GM21367 (cell line): ENCODE results near the gene CXCR4.
A peak's percentile ranks its signal among the peaks of the same experiment; 100 is the strongest.
"Not testable (repeated sequence)": the region's sequence is repeated elsewhere in the genome, so short reads cannot be mapped to it uniquely, and the experiment has no call there.

ENCODE experiments used
- ATAC-seq: cut with Tn5 transposase; IDR thresholded peaks from one replicate; pipeline ENCODE4 v1.9.1; 2021; ENCODE audit not compliant: unreplicated experiment

Gene CXCR4

GRCh38 chr2:136080114-136080513 is 37.8 kb downstream of the CXCR4 start:
- no peak for ATAC-seq

GRCh38 chr2:136077107-136077506 is 40.8 kb downstream of the CXCR4 start:
- ATAC-seq = no peak

- no peak for ATAC-seq
These were observed 42.5 kb downstream of the CXCR4 start for GRCh38 chr2:136075476-136075875.

GRCh38 chr2:136072621-136073020 is 45.3 kb downstream of the CXCR4 start:
- no peak for ATAC-seq

GRCh38 chr2:136071887-136072286 is 46.1 kb downstream of the CXCR4 start:
- ATAC-seq = not testable (repeated sequence)

GRCh38 chr2:136070913-136071312 is 47.0 kb downstream of the CXCR4 start:
- ATAC-seq = no peak

- ATAC-seq = no peak
These were observed 48.2 kb downstream of the CXCR4 start for GRCh38 chr2:136069773-136070172.

GRCh38 chr2:136068581-136069227 is 49.2 kb downstream of the CXCR4 start:
- ATAC-seq = no peak

GRCh38 chr2:136067897-136068580 is 49.9 kb downstream of the CXCR4 start:
- ATAC-seq = no peak

GRCh38 chr2:136067459-136067858 is 50.5 kb downstream of the CXCR4 start:
- no peak for ATAC-seq

- ATAC-seq = peak; percentile 48
These were observed 52.0 kb downstream of the CXCR4 start for GRCh38 chr2:136065907-136066306.

- ATAC-seq = peak; percentile 13
These were observed 52.6 kb downstream of the CXCR4 start for GRCh38 chr2:136065384-136065783.
